Epithelial cell of esophagus (primary cell): ENCODE data around the gene BABAM2.

Experiments used
- DNase-seq: peaks from one replicate; pipeline ENCODE4 v3.0.0; 2010; ENCODE audit warnings: low read depth
- H3K4me3 ChIP-seq: 2 replicates; pipeline ENCODE4 v1.5.1; 2011; ENCODE audit warnings: mild to moderate bottlenecking, low read length, control low read depth
- CTCF ChIP-seq: IDR thresholded peaks from 2 replicates; pipeline ENCODE4 v1.5.1; 2011; ENCODE audit warnings: low read depth, mild to moderate bottlenecking, low read length, control low read depth, inconsistent platforms; ENCODE audit not compliant: insufficient read depth; ENCODE audit errors: missing control alignments

Gene BABAM2

GRCh38 chr2:27907547-27907946 is 17.0 kb downstream of the BABAM2 start:
- H3K4me3 ChIP-seq = no peak overlapping the region
- TF ChIP-seq CTCF = no peak
- peak; percentile 28 for DNase-seq

DNA sequence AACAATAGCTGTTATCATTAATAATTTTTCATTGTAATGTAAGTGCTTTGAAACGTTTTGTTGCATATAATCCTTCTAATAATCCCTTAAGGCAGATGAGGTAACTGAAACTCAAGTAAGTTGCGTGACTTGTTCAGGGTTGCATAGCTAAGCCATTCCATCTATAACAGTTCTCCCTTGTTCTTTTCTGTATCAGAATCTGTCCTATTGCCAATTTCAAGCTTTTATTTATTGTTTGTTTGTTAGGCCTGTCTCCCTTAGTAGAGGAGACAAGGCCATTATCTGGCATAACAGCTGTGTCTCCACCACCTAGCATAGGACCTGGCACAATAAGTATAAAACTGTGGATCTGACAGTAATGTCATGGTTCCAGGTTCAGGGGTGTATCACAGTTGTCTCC is 19.4 kb downstream of the BABAM2 start:
- no peak for TF ChIP-seq CTCF
- no peak overlapping the region for H3K4me3 ChIP-seq
- DNase-seq = peak; percentile 48

DNA sequence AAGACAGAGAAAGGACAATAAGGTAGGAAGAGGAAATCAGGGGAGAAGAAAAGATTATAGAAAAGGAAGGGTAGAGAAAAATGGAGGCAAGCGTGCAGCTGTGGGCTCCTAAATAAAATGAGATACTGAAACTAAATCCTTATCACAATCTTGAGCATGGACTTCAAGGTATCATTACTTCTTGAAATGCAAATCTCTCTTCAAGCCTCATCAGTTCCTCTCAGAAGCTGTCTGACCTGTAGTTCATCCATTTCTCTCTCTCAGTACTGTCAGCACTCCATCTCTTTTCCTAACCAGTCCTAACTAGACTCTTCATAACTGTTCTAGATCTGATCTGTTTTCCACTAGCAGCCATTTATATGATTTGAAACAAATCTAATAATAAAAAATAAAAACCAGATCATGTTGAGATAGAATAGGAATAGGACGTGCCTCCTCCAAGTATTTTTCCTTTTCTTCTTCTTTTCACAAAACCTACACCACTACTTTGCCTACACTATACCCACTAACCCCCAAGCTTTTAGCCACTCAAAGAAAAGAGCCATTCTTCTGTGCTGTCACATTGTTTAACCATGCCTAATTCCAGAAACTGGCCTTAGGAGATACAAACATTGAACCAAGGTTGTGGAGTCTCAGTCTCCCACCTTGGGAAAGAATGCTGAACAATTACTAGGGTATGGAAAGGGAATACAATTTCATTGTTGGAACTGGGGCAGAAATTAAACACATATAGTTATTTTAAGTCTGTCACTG is 21.1 kb downstream of the BABAM2 start:
- no peak for TF ChIP-seq CTCF
- no peak overlapping the region for H3K4me3 ChIP-seq
- no peak for DNase-seq

GRCh38 chr2:27912512-27912911 is 22.0 kb downstream of the BABAM2 start:
- no peak for TF ChIP-seq CTCF

DNA sequence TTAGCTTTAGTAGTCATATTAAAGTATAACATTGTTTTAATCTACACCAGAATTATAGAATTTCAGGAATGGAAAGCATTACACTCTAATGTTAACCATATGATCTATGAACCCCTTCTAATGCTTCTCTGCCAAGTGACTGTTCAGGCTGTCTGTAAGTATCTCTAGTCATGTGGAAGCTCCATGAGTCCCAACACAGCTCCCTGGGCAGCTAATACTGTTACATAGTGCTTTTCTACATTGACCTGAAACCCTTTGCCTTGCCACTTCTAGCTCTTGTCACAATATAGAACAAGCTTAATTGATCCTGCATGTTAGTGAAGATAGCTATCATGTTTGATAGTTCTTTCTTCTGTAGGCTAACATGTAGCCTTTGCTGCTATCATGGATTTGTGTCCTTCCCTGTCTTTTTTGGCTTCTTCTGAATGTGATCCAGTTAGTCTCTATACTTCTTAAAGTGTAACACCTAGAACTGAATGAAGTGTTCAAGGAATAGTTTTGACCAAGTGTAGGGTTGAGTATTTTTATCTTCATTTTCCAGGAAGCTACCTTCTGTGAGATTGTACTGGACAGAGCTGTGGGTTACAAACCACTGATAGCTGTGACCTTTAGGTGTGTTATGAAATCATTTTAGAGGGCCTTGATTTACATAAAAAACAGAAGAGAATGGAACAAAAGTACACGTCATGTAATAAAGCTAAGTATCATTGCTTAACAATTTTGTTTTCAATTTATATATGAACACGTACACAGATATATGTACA is 23.7 kb downstream of the BABAM2 start:
- H3K4me3 ChIP-seq = no peak overlapping the region
- no peak for TF ChIP-seq CTCF
- no peak for DNase-seq

More at GRCh38 chr2:27912512-27912911, 22.0 kb downstream of the BABAM2 start:
- DNase-seq = no peak
- H3K4me3 ChIP-seq = no peak overlapping the region

DNA sequence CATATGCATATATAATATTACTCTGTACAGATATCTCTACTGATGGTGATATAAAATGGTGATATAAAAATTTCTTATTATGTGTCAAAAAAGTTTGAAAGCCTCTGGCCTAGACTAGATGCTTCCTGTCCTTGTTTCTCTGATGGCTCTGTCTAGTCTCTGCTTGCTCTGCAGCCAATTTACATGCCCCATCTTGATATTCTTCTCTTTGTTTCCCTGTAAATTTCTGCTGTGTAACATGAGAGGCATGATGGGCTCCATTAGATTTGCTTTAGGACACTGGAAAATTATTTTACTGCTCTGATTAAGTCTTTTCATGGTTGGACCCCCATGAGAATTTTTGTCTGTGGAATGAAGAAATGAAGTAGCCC is 24.3 kb downstream of the BABAM2 start:
- H3K4me3 ChIP-seq = no peak overlapping the region
- no peak for TF ChIP-seq CTCF
- DNase-seq = peak; percentile 71
